Ovary (tissue), 9 donors: Measurements from ENCODE around the gene DDX46. TPM values are rescaled to one million over a fixed set of nuclear protein-coding genes. Genes with fewer than 3 reads are reported as not detected.

Source experiments
- DNase-seq, 5 donors: peaks; one replicate each; pipeline ENCODE4 v3.0.0-alpha.2; 2019 to 2020
- H3K27ac ChIP-seq, 2 donors: fragments of 200-600 bp; one replicate each; pipeline versions ENCODE4 v1.5.1 to v1.8.0; 2019 to 2022
- H3K27me3 ChIP-seq: fragments of 200-600 bp; one replicate; pipeline ENCODE4 v1.8.0; 2022
- H3K36me3 ChIP-seq: fragments of 200-600 bp; sonication (generic); one replicate; pipeline ENCODE4 v1.5.1; 2019
- H3K4me1 ChIP-seq: one replicate; pipeline ENCODE4 v1.8.1; 2013; ENCODE audit warnings: mild to moderate bottlenecking, moderate library complexity; ENCODE audit not compliant: insufficient read depth
- H3K4me3 ChIP-seq: fragments of 200-600 bp; sonication (generic); one replicate; pipeline ENCODE4 v1.5.1; 2017
- H3K9me3 ChIP-seq, 2 donors: fragments of 200-600 bp in 1 of 2; sonication (generic) in 1 of 2; one replicate each; pipeline versions ENCODE4 v1.5.1 to v1.8.1; 2013 to 2019; ENCODE audit warnings: mild to moderate bottlenecking in 1 of 2, moderate library complexity in 1 of 2
- CTCF ChIP-seq, 3 donors: fragments of 450-650 bp in 2 of 3; fragments of 200-600 bp in 1 of 3; IDR thresholded peaks; one replicate each; pipeline versions ENCODE4 v1.5.1 to v1.8.0; 2016 to 2022; ENCODE audit warnings: antibody characterized with exemption in 3 of 3, mild to moderate bottlenecking in 1 of 3
- EP300 ChIP-seq: sonication (generic); formaldehyde crosslinking; IDR thresholded peaks from one replicate; pipeline ENCODE4 v1.6.1; 2017; ENCODE audit warnings: antibody characterized with exemption
- POLR2A ChIP-seq: fragments of 450-650 bp; IDR thresholded peaks from one replicate; pipeline ENCODE4 v1.6.1; 2017; ENCODE audit warnings: antibody characterized with exemption, mild to moderate bottlenecking, moderate library complexity
- WGBS, 3 donors: extraction: QIAGEN DNeasy Blood & Tissue Kit in 1 of 3; methylation state at CpG; one replicate each; pipeline versions ENCODE4 v1.1.5 to v1.1.7; 2013 to 2017; 5-methylcytosine and 5-hydroxymethylcytosine counted together
- intact Hi-C, 4 donors: fragments of 100-400 bp; cut with DNase I; formaldehyde crosslinking; loops; one replicate each; pipeline versions ENCODE4 v1.11.0 to v1.15.1; 2022 to 2023
- polyA plus RNA-seq, 2 donors: library from polyadenylated mRNA; stranded (reverse); fragments of 200-250 nt in 1 of 2; fragments of 350-450 nt in 1 of 2; fragmentation: Illumina TruSeq in 1 of 2; extraction: RNeasy Lipid Tissue Mini Kit (QIAGEN cat#74804) in 1 of 2; gene quantifications; one replicate each; pipeline ENCODE4 v1.2.3, GENCODE V29; 2013 to 2014
- total RNA-seq, 7 donors: library from RNA; depleted of rRNA in 2 of 7; stranded (reverse); fragments of >200 nt in 2 of 7; fragmentation: NEBNext Ultra II Directional in 3 of 7; extraction: Animal tissue kit (Norgen Biotek cat#: 25700) in 3 of 7; gene quantifications; one replicate each; pipeline versions ENCODE4 v1.1.0 to v1.2.4, GENCODE V29; 2016 to 2023
- donor health status: DM: no; HTN: no; CAD: no; lungs with moderate emphysema.
- donor health status: DM: no; HTN: no; CAD: no.
- donor health status: Bipolar disorder and iron deficiency.
- donor health status: DM: yes; HTN: yes; CAD: no.
- donor health status: DM: no; HTN: no; CAD: no.
- donor health status: DM: yes; HTN: yes; CAD: no.

The DDX46 gene
- total and polyA plus RNA-seq, 9 donors, result 17.8 to 54.7 (median 40.2) TPM

DNA sequence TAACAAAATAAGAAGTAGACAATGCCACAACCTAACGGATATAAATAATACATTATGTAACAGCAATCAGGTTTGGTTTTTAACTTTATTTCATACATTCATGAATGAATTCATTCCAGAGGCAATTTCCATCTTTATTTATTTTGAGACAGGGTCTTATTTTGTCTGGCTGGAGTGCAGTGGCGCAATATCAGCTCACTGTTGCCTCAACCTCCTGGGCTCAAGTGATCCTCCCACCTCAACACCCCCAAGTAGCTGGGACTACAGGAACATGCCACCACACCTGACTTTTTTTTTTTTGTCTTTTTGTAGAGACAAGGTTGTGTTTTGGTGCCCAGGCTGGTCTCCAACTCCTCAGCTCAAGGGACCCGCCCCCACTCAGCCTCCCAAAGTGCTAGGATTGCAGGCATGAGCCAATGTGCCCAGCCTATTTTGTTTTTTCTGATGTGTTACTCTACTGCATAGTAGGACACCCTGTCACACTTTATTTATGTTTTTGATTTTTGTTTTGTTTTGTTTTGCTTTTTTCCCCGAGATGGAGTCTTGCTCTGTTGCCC lies 60.9 kb downstream of the DDX46 start:
- H3K27me3 ChIP-seq, result no peaks in the 10 kb centered on the region
- intact Hi-C loops, result no loop called here
- TF ChIP-seq EP300 (no peak), POLR2A (no peak), CTCF (IDR thresholded peaks at IDR 0.05) (no peak)
- DNase-seq, result no peak
- no peak overlapping the region for H3K27ac ChIP-seq
- 77 to 81% (median 80%) methylated on average over 4 of the region's 4 CpGs for WGBS, 3 donors
- no peaks in the 10 kb centered on the region for H3K4me1 ChIP-seq
- no peaks in the 10 kb centered on the region for H3K36me3 ChIP-seq
- H3K9me3 ChIP-seq, result no peaks in the 10 kb centered on the region
- H3K4me3 ChIP-seq, result no peak overlapping the region

DNA sequence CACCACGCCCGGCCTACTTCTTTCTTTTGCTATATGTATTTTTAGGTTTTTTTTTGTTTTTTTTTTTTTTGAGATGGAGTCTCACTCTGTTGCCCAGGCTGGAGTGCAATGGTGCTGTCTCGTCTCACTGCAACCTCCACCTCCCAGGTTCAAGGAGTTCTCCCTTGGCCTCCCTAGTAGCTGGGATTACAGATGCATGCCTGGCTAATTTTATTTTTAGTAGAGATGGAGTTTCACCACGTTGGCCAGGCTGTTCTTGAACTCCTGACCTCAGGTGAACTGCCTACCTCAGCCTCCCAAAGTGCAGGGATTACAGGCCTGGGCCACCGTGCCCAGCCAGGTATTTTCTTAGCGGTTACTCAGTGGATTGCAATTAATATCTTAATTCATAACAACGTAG lies 63.3 kb downstream of the DDX46 start:
- WGBS, 3 donors, result 80 to 85% (median 84%) methylated on average over 7 of the region's 7 CpGs
- Histone ChIP-seq H3K9me3 (no peaks in the 10 kb centered on the region), H3K4me3 (no peak overlapping the region), H3K4me1 (no peaks in the 10 kb centered on the region), H3K27me3 (no peaks in the 10 kb centered on the region), H3K27ac (no peak overlapping the region), H3K36me3 (no peaks in the 10 kb centered on the region)
- intact Hi-C loops, result no loop called here
- DNase-seq, result no peak
- TF ChIP-seq CTCF (IDR thresholded peaks at IDR 0.05), result no peak
- TF ChIP-seq POLR2A, result no peak
- no peak for TF ChIP-seq EP300

GRCh38 chr5:134824681-134825080 lies 66.1 kb downstream of the DDX46 start:
- no peaks in the 10 kb centered on the region for H3K27me3 ChIP-seq
- 98 to 100% (median 98%) methylated on average over 1 of the region's 1 CpG for WGBS, 3 donors
- no peak for TF ChIP-seq POLR2A
- no peak for TF ChIP-seq EP300
- TF ChIP-seq CTCF (IDR thresholded peaks at IDR 0.05), result no peak
- DNase-seq, result no peak
- no peak overlapping the region for H3K27ac ChIP-seq
- no peak overlapping the region for H3K4me3 ChIP-seq
- H3K4me1 ChIP-seq, result no peaks in the 10 kb centered on the region
- H3K36me3 ChIP-seq, result no peaks in the 10 kb centered on the region
- intact Hi-C loops, result no loop called here
- H3K9me3 ChIP-seq, result no peaks in the 10 kb centered on the region

DNA sequence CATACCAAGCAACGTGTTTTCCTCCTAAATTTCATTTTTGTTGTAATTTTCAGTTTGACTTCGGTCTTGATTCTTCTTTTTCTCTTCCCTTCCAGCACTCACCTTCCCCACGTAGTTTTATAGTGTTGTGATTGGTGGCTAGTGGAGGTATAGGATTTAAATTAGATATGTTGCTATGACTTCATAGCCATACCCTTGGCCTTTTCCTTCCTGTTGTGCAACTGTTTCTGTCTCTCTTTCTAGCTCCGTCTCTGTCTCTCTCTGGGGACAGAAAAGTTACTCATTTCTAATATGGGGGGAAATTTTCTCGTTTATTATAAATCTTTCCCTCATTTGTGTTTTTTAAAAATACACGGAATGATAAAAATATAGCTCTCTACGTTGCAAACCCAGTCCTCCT lies 66.6 kb downstream of the DDX46 start:
- TF ChIP-seq POLR2A, result no peak
- TF ChIP-seq EP300, result no peak
- TF ChIP-seq CTCF (IDR thresholded peaks at IDR 0.05), result no peak
- Histone ChIP-seq H3K4me3 (no peak overlapping the region), H3K4me1 (no peaks in the 10 kb centered on the region), H3K27ac (no peak overlapping the region), H3K36me3 (no peaks in the 10 kb centered on the region), H3K27me3 (no peaks in the 10 kb centered on the region), H3K9me3 (no peaks in the 10 kb centered on the region)
- 92 to 96% (median 93%) methylated on average over 7 of the region's 7 CpGs for WGBS, 3 donors
- no peak for DNase-seq
- intact Hi-C loops, result no loop called here
